ENCODE data around the gene DAP. TPM values are rescaled to one million over a fixed set of nuclear protein-coding genes. Genes with fewer than 3 reads are reported as not detected.

Gene DAP
- total and polyA plus RNA-seq, 2 experiments from 2014 or later: 52.9 to 255 TPM

DNA sequence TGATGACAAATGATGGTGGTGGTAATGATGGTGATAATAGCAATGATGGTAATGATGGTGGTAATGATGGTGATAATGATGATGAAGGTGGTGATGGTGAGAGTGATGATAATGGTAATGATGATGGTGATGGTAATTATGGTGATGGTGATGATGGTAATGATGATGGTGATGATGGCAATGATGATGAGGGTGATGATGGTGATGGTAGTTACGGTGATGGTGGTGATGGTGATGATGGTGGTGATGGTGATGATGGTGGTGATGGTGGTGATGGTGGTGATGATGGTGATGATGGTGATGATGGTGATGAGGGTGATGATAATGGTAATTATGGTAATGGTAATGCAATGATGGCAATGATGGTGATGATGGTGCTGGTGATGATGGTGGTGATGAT is 91.1 kb downstream of the DAP start:
- TF ChIP-seq EZH2phosphoT487 (IDR thresholded peaks at IDR 0.05; ENCODE audit: insufficient read depth, low read depth) (no peak), EZH2 (IDR thresholded peaks at IDR 0.05; ENCODE audit: insufficient read depth, poor library complexity, severe bottlenecking) (no peak)
- H3K27ac ChIP-seq: no peak overlapping the region
- H3K9ac ChIP-seq: no peak overlapping the region
- H3K4me1 ChIP-seq (ENCODE audit: insufficient read depth): no peaks in the 10 kb centered on the region
- no peaks in the 10 kb centered on the region for H3K9me2 ChIP-seq (ENCODE audit: insufficient read depth)
- H3K36me3 ChIP-seq (ENCODE audit: low read depth): no peaks in the 10 kb centered on the region
- H3K4me3 ChIP-seq: no peak overlapping the region
- WGBS, 2 experiments (ENCODE audit: low coverage in 1 of 2, low lambda C conversion rate in 2 of 2, missing lambda C conversion rate in 2 of 2): 95% methylated on average over 1 of the region's 1 CpG
- H2AFZ ChIP-seq: no peak overlapping the region
- no peaks in the 10 kb centered on the region for H3F3A ChIP-seq (ENCODE audit: insufficient read depth)
- H3K4me2 ChIP-seq (ENCODE audit: unreplicated experiment): no peak overlapping the region
- DNase-seq: no peak
- H3K79me2 ChIP-seq (ENCODE audit: insufficient read depth): no peaks in the 10 kb centered on the region
- no peaks in the 10 kb centered on the region for H4K20me1 ChIP-seq (ENCODE audit: insufficient read depth)
- H3K9me3 ChIP-seq (ENCODE audit: low read depth): no peaks in the 10 kb centered on the region
- in situ Hi-C loops (cut with MboI): no loop called here
- H3K27me3 ChIP-seq (replicated peaks; ENCODE audit: insufficient read depth): no peaks in the 10 kb centered on the region

DNA sequence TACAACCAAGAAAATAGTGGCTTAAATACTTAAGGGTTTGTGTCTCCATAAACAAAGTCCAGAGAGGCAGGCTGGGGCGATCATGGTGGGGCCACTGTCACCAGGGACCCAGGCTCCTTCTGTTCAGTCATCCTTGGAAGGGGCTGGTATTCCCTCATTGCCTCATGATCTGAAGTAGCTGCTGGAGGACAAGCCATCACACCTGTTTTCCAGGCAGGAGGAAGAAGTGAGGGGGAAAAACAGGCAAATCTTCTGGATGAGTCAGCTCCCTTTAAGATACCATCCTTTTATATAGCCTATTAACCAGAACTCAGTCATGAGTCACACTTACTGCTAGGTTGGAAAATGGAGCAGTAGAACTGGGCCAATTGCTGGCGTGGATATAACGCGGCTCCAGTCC is 92.3 kb downstream of the DAP start:
- Histone ChIP-seq H3K4me1 (ENCODE audit: insufficient read depth) (0 out of 2 replicates have a peak, but pooled peaks cover 2% of the 10 kb centered on the region), H3K9me2 (ENCODE audit: insufficient read depth) (no peaks in the 10 kb centered on the region), H3K4me3 (no peak overlapping the region), H3K27me3 (replicated peaks; ENCODE audit: insufficient read depth) (no peaks in the 10 kb centered on the region), H3K79me2 (ENCODE audit: insufficient read depth) (no peaks in the 10 kb centered on the region), H3K9ac (no peak overlapping the region), H3K36me3 (ENCODE audit: low read depth) (no peaks in the 10 kb centered on the region), H3K4me2 (ENCODE audit: unreplicated experiment) (no peak overlapping the region), H3K27ac (no peak overlapping the region), H4K20me1 (ENCODE audit: insufficient read depth) (no peaks in the 10 kb centered on the region), H3F3A (ENCODE audit: insufficient read depth) (no peaks in the 10 kb centered on the region), H3K9me3 (ENCODE audit: low read depth) (no peaks in the 10 kb centered on the region), H2AFZ (no peak overlapping the region)
- no peak for TF ChIP-seq EZH2phosphoT487 (IDR thresholded peaks at IDR 0.05; ENCODE audit: insufficient read depth, low read depth)
- TF ChIP-seq EZH2 (IDR thresholded peaks at IDR 0.05; ENCODE audit: insufficient read depth, poor library complexity, severe bottlenecking): no peak
- WGBS, 2 experiments (ENCODE audit: low coverage in 1 of 2, low lambda C conversion rate in 2 of 2, missing lambda C conversion rate in 2 of 2): 83 to 84% methylated on average over 4 of the region's 4 CpGs
- peak; percentile 28 for DNase-seq
- in situ Hi-C loops (cut with MboI): no loop called here

DNA sequence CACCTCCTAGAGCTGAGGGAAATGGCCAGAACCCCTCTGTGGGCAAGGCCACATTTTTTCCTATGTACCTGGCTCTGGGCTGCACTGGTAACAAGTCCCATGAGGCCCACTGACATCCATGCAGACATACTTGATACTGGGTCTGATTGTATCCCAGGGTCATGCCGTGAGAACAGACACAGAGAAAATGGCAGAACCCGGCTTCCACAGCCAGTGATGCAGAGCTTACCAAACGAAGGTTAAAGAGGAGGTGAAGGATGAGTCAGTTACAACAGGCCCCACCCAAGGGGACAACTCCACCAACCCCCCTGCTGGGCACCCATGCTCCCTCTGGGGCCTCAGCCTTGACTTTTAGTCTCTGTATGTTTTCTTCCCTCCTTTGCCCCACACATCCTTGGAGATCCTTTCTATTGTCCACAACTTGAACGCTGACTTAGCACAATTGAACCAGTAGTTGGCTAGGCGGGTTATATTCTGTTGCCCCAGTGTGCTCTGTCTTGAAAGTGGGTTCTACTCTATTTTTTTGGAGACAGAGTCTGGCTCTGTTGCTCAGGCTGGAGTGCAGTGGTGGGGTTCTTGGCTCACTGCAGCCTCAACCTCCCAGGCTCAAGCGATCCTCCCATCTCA is 93.5 kb downstream of the DAP start:
- Histone ChIP-seq H3K27me3 (replicated peaks; ENCODE audit: insufficient read depth) (no peaks in the 10 kb centered on the region), H3K36me3 (ENCODE audit: low read depth) (no peaks in the 10 kb centered on the region), H3F3A (ENCODE audit: insufficient read depth) (no peaks in the 10 kb centered on the region), H3K4me2 (ENCODE audit: unreplicated experiment) (no peak overlapping the region), H2AFZ (no peak overlapping the region), H3K4me1 (ENCODE audit: insufficient read depth) (0 out of 2 replicates have a peak, but pooled peaks cover 4% of the 10 kb centered on the region), H3K9me2 (ENCODE audit: insufficient read depth) (no peaks in the 10 kb centered on the region), H3K27ac (no peak overlapping the region), H3K9me3 (ENCODE audit: low read depth) (no peaks in the 10 kb centered on the region), H3K4me3 (no peak overlapping the region), H3K9ac (no peak overlapping the region), H4K20me1 (ENCODE audit: insufficient read depth) (no peaks in the 10 kb centered on the region), H3K79me2 (ENCODE audit: insufficient read depth) (no peaks in the 10 kb centered on the region)
- WGBS, 2 experiments (ENCODE audit: low coverage in 1 of 2, low lambda C conversion rate in 2 of 2, missing lambda C conversion rate in 2 of 2): 72 to 78% methylated on average over 6 of the region's 6 CpGs
- no peak for DNase-seq
- in situ Hi-C loops (cut with MboI): no loop called here
- no peak for TF ChIP-seq EZH2 (IDR thresholded peaks at IDR 0.05; ENCODE audit: insufficient read depth, poor library complexity, severe bottlenecking)
- no peak for TF ChIP-seq EZH2phosphoT487 (IDR thresholded peaks at IDR 0.05; ENCODE audit: insufficient read depth, low read depth)

DNA sequence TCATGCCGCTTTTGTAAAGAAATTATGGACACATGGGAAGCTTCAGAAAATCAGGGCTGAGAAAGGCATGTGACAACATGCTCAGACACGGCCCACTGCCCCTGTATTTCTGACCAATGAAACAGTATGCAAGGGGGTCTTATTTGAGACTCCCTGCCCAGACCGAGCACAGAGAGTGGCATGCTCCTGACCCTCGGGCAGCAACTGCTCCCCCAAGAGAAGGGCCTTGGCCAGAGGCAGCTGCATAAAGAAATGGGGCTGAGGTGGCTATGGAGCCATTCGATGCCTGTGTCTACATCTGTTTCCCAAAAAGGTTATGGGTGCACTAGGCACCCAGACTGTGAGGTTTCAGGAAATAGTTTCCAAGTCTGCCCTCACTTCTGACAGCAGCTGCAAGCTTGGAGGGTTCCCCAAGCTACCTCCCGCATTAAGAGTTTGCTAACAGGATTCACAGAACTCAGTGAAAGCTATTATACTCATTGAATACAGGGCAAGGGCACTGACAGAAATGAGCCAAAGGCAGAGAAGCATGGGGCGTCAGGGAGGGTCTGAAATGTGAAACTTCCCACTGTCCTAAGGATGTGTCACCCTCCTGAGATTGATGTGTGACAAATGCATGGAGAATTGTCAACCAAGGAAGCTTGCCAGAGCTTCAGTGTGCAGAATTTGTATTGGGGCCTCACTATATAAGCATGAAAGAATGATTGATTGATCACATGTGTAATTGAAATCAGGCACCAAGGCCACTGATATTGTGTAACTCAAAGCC is 94.3 kb downstream of the DAP start:
- Histone ChIP-seq H3K9me3 (ENCODE audit: low read depth) (no peaks in the 10 kb centered on the region), H3K27ac (no peak overlapping the region), H3K9ac (no peak overlapping the region), H3K4me3 (no peak overlapping the region), H3F3A (ENCODE audit: insufficient read depth) (no peaks in the 10 kb centered on the region), H3K79me2 (ENCODE audit: insufficient read depth) (no peaks in the 10 kb centered on the region), H3K9me2 (ENCODE audit: insufficient read depth) (no peaks in the 10 kb centered on the region), H4K20me1 (ENCODE audit: insufficient read depth) (no peaks in the 10 kb centered on the region), H3K27me3 (replicated peaks; ENCODE audit: insufficient read depth) (no peaks in the 10 kb centered on the region), H2AFZ (no peak overlapping the region), H3K4me1 (ENCODE audit: insufficient read depth) (0 out of 2 replicates have a peak, but pooled peaks cover 4% of the 10 kb centered on the region), H3K36me3 (ENCODE audit: low read depth) (no peaks in the 10 kb centered on the region), H3K4me2 (ENCODE audit: unreplicated experiment) (no peak overlapping the region)
- TF ChIP-seq EZH2phosphoT487 (IDR thresholded peaks at IDR 0.05; ENCODE audit: insufficient read depth, low read depth) (no peak), EZH2 (IDR thresholded peaks at IDR 0.05; ENCODE audit: insufficient read depth, poor library complexity, severe bottlenecking) (no peak)
- in situ Hi-C loops (cut with MboI): no loop called here
- no peak for DNase-seq
- 65 to 69% methylated on average over 7 of the region's 7 CpGs for WGBS, 2 experiments (ENCODE audit: low coverage in 1 of 2, low lambda C conversion rate in 2 of 2, missing lambda C conversion rate in 2 of 2)

Data from GM23248 (cell line).